ENCODE results near the gene UBE2L3. TPM values are rescaled to one million over a fixed set of nuclear protein-coding genes. Genes with fewer than 3 reads are reported as not detected.
A peak's percentile ranks its signal among the peaks of the same experiment; 100 is the strongest.

Gene UBE2L3
- total RNA-seq, 1 donor from 2014 or later, result 45.1 TPM

GRCh38 chr22:21622011-21622918 is 54.8 kb downstream of the UBE2L3 start:
- Mint-ChIP-seq H3K27ac (peak overlapping the region; percentile 17), H3K4me3 (no peak overlapping the region), H3K36me3 (no peaks in the 10 kb centered on the region), H3K9me3 (no peaks in the 10 kb centered on the region), H3K27me3 (ENCODE audit: low read depth) (no peaks in the 10 kb centered on the region), H3K4me1 (no peaks in the 10 kb centered on the region)
- DNase-seq (ENCODE audit: low spot score in 2 of 2, unreplicated experiment in 2 of 2), result no peak
- TF ChIP-seq CTCF (IDR thresholded peaks at IDR 0.05; ENCODE audit: unreplicated experiment), result no peak

DNA sequence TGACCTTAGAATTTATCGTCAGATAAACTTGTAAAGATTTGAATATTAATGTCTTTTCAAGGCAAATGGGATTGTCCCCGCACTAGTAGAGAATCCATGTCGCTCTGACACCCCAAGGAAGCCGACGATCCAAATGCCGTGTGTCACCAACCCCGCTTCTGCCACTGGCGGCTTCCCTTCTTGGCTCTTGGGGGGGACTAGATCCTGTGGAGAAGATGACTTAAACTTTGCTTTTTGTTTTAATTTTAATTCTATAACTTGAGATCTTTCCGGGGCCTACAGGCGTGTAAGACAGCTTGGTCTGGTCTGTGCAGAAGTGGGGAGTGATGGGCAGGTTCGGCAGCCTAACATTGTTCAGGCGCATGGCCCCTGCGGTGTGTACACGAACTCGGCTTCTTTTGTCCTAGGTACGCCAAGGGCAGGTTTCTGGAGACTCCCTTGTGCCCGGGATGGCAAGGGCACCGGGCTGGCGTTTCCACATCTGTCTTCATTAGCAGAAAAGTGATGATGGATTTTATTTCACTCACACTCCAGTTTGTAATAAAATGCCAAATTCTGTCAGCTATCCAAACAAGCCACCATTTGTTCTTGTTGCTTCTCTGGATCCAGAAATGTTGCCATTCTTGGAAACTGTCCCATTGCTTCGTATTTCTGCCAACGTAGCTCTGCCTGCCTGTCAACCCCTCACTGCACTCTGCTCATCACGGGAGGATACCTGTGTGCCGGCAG is 55.6 kb downstream of the UBE2L3 start:
- TF ChIP-seq CTCF (IDR thresholded peaks at IDR 0.05; ENCODE audit: unreplicated experiment), result no peak
- H3K9me3 Mint-ChIP-seq, result no peaks in the 10 kb centered on the region
- DNase-seq (ENCODE audit: low spot score in 2 of 2, unreplicated experiment in 2 of 2), result no peak
- H3K4me1 Mint-ChIP-seq, result peaks cover 4% of the 10 kb centered on the region
- H3K36me3 Mint-ChIP-seq, result peaks cover 4% of the 10 kb centered on the region
- no peak overlapping the region for H3K27ac Mint-ChIP-seq
- no peaks in the 10 kb centered on the region for H3K27me3 Mint-ChIP-seq (ENCODE audit: low read depth)
- H3K4me3 Mint-ChIP-seq, result no peak overlapping the region

DNA sequence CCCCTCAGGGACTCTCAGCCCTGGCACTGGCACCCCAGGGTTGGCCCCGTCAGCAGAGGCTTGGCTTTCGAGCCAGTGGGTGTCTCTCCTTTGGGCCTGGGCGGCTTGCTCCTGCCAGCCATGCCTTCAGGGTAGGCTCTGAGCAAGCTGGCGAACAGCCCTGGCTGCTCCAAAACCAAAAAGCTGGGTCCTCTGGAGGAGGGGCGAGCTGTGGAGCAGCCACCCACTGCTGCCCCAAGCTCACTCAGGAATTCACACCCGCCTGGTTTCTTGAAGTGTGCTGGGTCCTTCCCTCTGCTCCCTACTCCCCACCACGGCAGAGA is 56.1 kb downstream of the UBE2L3 start:
- Mint-ChIP-seq H3K9me3 (no peaks in the 10 kb centered on the region), H3K27ac (no peak overlapping the region), H3K4me3 (no peak overlapping the region), H3K36me3 (peaks cover 7% of the 10 kb centered on the region), H3K27me3 (ENCODE audit: low read depth) (no peaks in the 10 kb centered on the region), H3K4me1 (peaks cover 7% of the 10 kb centered on the region)
- no peak for DNase-seq (ENCODE audit: low spot score in 2 of 2, unreplicated experiment in 2 of 2)
- TF ChIP-seq CTCF (IDR thresholded peaks at IDR 0.05; ENCODE audit: unreplicated experiment), result no peak

DNA sequence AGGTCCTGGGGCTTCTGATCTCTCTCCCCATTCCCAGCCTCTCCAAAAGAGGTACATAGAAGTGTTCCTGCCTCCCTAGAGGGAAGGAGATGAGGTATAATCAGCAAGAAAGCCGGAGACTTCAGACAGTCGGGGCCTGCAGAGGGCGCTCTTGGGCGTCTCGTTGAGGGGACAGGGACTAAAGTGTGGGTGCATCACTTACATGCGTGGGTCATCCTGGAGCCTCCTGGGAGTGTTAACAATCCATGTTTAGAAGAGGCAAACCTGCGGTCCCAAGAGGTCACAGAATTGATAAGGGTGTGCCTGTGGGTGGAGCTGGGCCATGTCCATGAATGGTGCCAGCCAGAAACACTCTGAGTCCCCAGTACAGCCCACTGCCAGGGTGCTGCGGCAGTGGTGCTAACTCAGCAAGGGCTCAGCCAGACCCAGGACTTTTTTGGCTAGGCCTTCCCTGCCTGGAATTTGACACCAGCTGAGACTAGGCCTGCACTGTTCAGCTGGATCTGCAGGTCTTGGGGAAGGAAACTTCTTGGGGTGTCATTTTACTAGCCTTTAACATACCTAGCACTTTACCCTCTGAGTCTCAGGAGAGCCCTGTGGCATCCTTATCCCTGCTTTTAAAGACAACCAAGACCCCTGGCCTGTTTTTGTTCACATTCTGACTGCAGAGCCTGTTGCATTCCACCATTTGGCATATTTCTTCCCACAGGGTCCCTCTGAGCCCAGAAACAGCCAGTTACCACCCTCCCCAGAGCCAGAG is 56.8 kb downstream of the UBE2L3 start:
- no peaks in the 10 kb centered on the region for H3K27me3 Mint-ChIP-seq (ENCODE audit: low read depth)
- H3K9me3 Mint-ChIP-seq, result no peaks in the 10 kb centered on the region
- TF ChIP-seq CTCF (IDR thresholded peaks at IDR 0.05; ENCODE audit: unreplicated experiment), result no peak
- H3K4me3 Mint-ChIP-seq, result no peak overlapping the region
- peak overlapping the region; percentile 58 for H3K27ac Mint-ChIP-seq
- DNase-seq (ENCODE audit: low spot score in 2 of 2, unreplicated experiment in 2 of 2), result no peak
- H3K36me3 Mint-ChIP-seq, result peaks cover 7% of the 10 kb centered on the region
- peaks cover 9% of the 10 kb centered on the region for H3K4me1 Mint-ChIP-seq

- H3K27me3 Mint-ChIP-seq (ENCODE audit: low read depth), result no peaks in the 10 kb centered on the region
- no peak for DNase-seq (ENCODE audit: low spot score in 2 of 2, unreplicated experiment in 2 of 2)
- H3K27ac Mint-ChIP-seq, result peak overlapping the region; percentile 58
- peaks cover 9% of the 10 kb centered on the region for H3K4me1 Mint-ChIP-seq
- no peak overlapping the region for H3K4me3 Mint-ChIP-seq
- H3K36me3 Mint-ChIP-seq, result peaks cover 7% of the 10 kb centered on the region
- H3K9me3 Mint-ChIP-seq, result no peaks in the 10 kb centered on the region
- TF ChIP-seq CTCF (IDR thresholded peaks at IDR 0.05; ENCODE audit: unreplicated experiment), result no peak
Measured at GRCh38 chr22:21624880-21625791, 57.6 kb downstream of the UBE2L3 start.

Measured in mesothelial cell of epicardium (in vitro differentiated cells).